ENCODE data around the gene CTNND1.
A peak's percentile ranks its signal among the peaks of the same experiment; 100 is the strongest.

The CTNND1 gene

DNA sequence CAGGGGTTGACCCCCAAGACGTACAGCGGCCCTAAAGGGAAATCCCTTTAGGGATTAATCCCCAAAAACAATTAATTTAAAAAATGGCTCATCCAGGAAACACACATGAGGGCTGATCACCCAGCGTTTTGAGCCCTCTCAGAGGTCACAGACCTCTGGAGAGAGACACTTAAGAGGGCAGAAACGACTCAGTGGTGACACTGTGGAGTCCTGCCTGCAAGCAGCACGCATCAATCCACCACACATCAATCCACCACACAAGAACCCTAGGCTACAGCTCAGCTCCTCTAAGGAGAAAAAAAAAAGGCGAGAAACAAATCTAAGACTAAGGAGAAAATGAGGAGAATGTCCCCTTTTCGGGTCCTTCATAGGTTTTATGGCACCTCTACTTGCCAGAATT, 32.8 kb upstream of the CTNND1 start:
- H3K27me3 ChIP-seq (replicated peaks; ENCODE audit: control insufficient read depth, insufficient read depth, low read length) = no peaks in the 10 kb centered on the region
- no peaks in the 10 kb centered on the region for H3K36me3 ChIP-seq (ENCODE audit: control insufficient read depth, insufficient read depth, low read length)
- TF ChIP-seq, protein P1, sequence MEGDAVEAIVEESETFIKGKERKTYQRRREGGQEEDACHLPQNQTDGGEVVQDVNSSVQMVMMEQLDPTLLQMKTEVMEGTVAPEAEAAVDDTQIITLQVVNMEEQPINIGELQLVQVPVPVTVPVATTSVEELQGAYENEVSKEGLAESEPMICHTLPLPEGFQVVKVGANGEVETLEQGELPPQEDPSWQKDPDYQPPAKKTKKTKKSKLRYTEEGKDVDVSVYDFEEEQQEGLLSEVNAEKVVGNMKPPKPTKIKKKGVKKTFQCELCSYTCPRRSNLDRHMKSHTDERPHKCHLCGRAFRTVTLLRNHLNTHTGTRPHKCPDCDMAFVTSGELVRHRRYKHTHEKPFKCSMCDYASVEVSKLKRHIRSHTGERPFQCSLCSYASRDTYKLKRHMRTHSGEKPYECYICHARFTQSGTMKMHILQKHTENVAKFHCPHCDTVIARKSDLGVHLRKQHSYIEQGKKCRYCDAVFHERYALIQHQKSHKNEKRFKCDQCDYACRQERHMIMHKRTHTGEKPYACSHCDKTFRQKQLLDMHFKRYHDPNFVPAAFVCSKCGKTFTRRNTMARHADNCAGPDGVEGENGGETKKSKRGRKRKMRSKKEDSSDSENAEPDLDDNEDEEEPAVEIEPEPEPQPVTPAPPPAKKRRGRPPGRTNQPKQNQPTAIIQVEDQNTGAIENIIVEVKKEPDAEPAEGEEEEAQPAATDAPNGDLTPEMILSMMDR (IDR thresholded peaks at IDR 0.05; ENCODE audit: insufficient read depth, low read length, poor library complexity, severe bottlenecking) = no peak
- no peak overlapping the region for H3K4me3 ChIP-seq (replicated peaks; ENCODE audit: low read depth, low read length)
- no peak for DNase-seq (ENCODE audit: extremely low read depth, insufficient read length)

DNA sequence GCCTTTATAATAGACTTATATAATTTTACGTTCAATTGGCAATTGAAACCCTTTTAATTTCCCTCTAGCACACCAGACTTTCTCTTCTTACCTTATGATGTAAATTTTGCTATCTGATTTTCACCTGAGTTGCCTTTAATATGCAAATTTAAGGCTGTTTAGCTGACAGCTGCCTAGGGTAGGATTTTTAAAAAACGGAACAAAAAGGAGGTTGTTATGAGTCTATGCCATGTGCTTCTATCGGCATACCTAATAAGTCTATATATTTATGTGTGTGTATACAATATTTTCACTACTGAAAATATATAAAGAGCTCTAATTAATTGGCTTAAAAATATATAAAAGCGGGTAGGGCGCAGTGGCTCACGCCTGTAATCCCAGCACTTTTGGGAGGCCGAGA, 32.1 kb upstream of the CTNND1 start:
- TF ChIP-seq, protein P1 (IDR thresholded peaks at IDR 0.05; ENCODE audit: insufficient read depth, low read length, poor library complexity, severe bottlenecking) = no peak
- H3K27me3 ChIP-seq (replicated peaks; ENCODE audit: control insufficient read depth, insufficient read depth, low read length) = no peaks in the 10 kb centered on the region
- DNase-seq (ENCODE audit: extremely low read depth, insufficient read length) = no peak
- no peaks in the 10 kb centered on the region for H3K36me3 ChIP-seq (ENCODE audit: control insufficient read depth, insufficient read depth, low read length)
- H3K4me3 ChIP-seq (replicated peaks; ENCODE audit: low read depth, low read length) = no peak overlapping the region

DNA sequence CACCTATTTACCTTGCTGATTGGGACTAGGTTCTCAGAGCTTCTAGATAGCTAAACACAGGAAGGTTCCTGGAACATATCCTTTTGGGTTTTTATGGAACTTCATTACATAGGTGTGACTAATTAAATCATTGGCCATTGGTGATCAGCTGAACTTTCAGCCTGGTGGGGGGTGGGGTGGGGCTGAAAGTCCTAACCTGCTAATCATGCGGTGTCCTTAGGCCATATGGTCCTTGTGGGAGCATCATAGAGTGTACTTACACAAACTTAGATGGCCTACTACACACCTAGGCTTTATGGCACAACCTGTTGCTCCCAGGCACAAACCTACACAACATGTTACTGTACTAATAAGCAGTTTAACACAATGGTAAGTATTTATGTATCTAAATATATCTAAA, 28.9 kb upstream of the CTNND1 start:
- H3K4me3 ChIP-seq (replicated peaks; ENCODE audit: low read depth, low read length) = no peak overlapping the region

GRCh38 chr11:57735619-57736298, 25.8 kb upstream of the CTNND1 start:
- Histone ChIP-seq H3K27me3 (replicated peaks; ENCODE audit: control insufficient read depth, insufficient read depth, low read length) (no peaks in the 10 kb centered on the region), H3K36me3 (ENCODE audit: control insufficient read depth, insufficient read depth, low read length) (peaks cover 10% of the 10 kb centered on the region), H3K4me3 (replicated peaks; ENCODE audit: low read depth, low read length) (no peak overlapping the region)
- DNase-seq (ENCODE audit: extremely low read depth, insufficient read length) = no peak
- TF ChIP-seq, protein P1 (IDR thresholded peaks at IDR 0.05; ENCODE audit: insufficient read depth, low read length, poor library complexity, severe bottlenecking) = no peak

More for the DNA sequence above, 28.9 kb upstream of the CTNND1 start:
- TF ChIP-seq, protein P1 (IDR thresholded peaks at IDR 0.05; ENCODE audit: insufficient read depth, low read length, poor library complexity, severe bottlenecking) = no peak
- Histone ChIP-seq H3K27me3 (replicated peaks; ENCODE audit: control insufficient read depth, insufficient read depth, low read length) (no peaks in the 10 kb centered on the region), H3K36me3 (ENCODE audit: control insufficient read depth, insufficient read depth, low read length) (peaks cover 2% of the 10 kb centered on the region)
- DNase-seq (ENCODE audit: extremely low read depth, insufficient read length) = no peak

DNA sequence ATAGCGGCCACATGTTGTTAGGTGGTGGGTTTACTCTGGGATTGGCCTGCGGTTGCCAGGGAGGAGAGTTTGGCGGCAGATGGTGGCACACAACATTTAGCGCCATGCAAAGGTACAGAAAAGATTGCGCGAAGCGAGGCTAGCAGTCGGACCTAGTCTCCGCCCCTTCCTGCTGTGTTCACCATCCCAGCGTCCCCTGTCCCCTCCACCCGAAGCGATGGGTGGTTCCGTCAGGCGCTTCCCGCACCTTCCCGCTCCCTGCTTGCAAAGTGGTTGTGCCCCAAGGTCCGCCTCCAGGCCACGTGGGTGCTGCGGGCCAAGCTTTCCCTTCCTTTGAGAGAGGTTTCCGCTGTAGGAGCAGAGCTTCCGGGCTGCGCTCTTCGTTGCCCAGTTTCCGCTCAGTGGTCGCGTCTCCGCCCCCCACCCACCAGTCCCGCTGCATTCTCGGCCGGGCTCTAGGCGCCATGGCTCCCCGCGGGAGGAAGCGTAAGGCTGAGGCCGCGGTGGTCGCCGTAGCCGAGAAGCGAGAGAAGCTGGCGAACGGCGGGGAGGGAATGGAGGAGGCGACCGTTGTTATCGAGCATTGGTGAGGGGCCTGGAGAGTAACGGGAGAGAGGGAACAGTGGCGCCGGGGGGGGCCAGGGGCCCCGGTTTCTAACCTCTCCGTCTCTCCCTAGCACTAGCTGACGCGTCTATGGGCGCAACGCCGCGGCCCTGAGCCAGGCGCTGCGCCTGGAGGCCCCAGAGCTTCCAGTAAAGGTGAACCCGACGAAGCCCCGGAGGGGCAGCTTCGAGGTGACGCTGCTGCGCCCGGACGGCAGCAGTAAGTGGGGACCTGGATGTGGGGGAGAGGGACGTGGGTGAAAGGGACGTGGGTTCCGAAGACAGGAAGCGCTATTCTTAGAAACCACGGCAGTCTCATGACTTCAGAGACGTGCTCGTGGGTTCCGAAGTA, 20.2 kb upstream of the CTNND1 start, which contains the start of gene SELENOH:
Gene SELENOH (plus strand): TSS at position 360 of the 955 bp plus-strand sequence. CDS start 105 bp downstream, at position 465.
- TF ChIP-seq, protein P1 (IDR thresholded peaks at IDR 0.05; ENCODE audit: insufficient read depth, low read length, poor library complexity, severe bottlenecking) = no peak
- peak; percentile 96 for DNase-seq (ENCODE audit: extremely low read depth, insufficient read length)
- H3K36me3 ChIP-seq (ENCODE audit: control insufficient read depth, insufficient read depth, low read length) = peaks cover 29% of the 10 kb centered on the region
- peak within 1 kb of the TSS; percentile 91 for H3K4me3 ChIP-seq (replicated peaks; ENCODE audit: low read depth, low read length)
- H3K27me3 ChIP-seq (replicated peaks; ENCODE audit: control insufficient read depth, insufficient read depth, low read length) = no peaks in the 10 kb centered on the region

All from GM06990 (cell line).